HG02938 (cell line): ENCODE data around the gene LRP5.
"Not testable (repeated sequence)": the region's sequence is repeated elsewhere in the genome, so short reads cannot be mapped to it uniquely, and the experiment has no call there.

Experiments
- ATAC-seq: cut with Tn5 transposase; IDR thresholded peaks from one replicate; pipeline ENCODE4 v1.9.1; 2021; ENCODE audit warnings: mild to moderate bottlenecking, moderate library complexity; ENCODE audit not compliant: unreplicated experiment

LRP5 gene

DNA sequence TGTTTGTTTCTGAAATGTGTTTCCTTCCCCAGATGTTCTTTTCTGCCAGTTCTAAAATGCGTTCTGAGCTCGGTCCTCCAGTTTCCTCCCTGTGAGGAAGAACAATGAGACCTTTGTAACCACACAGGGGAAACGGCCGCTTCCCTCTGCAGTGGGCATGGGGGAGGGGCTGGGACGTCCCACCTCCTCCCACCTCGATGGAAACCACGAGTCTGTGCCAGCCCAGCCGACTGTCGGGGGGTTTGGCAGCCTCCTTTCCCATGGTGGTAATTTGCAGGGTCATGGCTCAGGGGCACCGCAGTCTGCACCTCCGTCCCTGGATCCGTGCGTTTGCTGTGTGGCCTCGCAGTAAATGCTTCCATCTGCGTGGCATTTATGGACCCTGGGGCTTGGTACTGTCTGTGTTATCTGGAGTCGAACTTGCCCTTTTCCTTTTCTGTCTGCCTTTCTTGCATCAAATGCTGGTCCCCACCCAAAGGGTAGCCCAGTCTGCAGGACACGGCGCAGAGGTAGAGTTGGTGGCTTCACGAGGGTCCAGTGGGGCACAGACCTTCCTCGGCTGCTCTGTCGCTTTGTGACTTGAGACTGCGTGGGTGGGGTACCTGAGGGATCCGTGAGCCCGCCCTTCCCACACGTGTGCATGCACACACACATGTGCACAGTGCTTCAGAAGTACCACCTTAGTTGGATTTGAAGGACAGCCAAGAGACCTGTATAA lies 16.1 kb downstream of the LRP5 start:
- no peak for ATAC-seq

- ATAC-seq = no peak
Measured at GRCh38 chr11:68329536-68329935, 17.1 kb downstream of the LRP5 start.

- no peak for ATAC-seq
Measured at GRCh38 chr11:68329978-68330699, 17.7 kb downstream of the LRP5 start.

- ATAC-seq = no peak
Measured at GRCh38 chr11:68330700-68331337, 18.4 kb downstream of the LRP5 start.

DNA sequence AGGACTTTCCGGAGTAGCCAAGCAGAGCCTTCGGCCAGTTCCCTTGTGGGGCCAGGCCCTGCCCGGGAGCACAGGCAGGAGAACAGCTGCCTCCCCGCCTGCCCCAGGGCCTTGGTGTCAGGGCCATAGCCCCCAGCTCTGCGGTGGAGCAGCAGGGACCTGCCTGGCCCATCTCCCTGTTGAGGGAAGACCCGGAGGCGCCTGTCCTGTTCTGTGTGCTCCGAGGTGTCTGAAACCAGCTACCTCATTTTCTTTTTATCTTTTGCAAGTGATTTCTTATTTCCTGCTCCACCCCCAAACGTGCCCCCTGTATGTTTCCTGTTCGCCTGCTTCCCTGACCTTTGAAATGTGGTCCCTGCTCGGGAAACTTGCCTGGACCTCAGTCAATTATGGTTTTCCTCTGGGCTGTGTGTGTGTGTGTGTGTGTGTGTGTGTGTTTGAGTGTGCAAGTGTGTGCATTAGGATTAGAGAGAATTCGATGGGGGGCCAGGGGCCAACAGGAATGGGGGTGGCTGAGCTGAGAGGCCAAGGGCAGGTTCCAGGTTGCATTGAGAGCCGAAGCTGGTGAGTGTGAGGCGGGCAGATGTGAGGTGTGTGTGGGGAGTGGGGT lies 19.1 kb downstream of the LRP5 start:
- ATAC-seq = no peak

GRCh38 chr11:68332186-68332585 lies 19.8 kb downstream of the LRP5 start:
- ATAC-seq = no peak

DNA sequence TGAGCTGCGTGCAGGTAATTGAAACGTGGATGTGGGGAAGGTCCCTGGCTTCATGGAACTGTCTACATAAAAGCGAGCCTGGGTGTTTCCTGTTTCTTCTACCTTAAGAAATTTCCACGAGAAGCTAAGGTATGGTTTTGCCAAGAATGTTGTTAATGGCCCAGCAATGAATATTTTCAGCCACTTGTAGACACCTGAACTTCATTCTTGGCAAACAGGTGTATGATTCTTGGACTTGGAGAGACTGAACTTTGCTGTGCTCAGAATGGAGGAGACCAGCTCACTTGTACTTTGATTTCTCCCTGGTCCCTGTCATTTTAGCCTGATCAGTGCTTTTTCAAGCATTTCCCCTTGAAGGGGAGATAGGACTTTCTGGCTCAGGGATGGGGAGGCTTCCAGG lies 20.8 kb downstream of the LRP5 start:
- no peak for ATAC-seq

GRCh38 chr11:68334923-68335322 lies 22.5 kb downstream of the LRP5 start:
- ATAC-seq = no peak

GRCh38 chr11:68335683-68336082 lies 23.3 kb downstream of the LRP5 start:
- ATAC-seq = no peak

DNA sequence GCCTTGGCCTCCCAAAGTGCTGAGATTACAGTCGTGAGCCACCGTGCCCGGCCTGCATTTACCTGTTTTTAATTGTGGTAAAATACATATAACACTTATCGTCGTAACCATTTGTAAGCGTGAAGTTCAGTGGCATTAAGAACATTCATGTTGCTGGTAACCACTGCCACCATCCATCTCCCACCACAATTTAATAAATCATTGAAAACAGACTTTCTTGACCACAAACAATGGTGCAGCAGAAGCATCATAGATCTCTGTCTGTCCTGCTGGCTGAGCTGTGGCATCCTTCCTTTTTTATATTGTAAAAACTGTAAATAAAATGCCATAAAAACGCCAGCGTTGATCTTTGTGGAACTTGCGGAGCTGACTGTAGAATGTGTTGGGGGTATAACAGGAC lies 24.3 kb downstream of the LRP5 start:
- ATAC-seq = no peak

- no peak for ATAC-seq
Measured at GRCh38 chr11:68337399-68337835, 25.0 kb downstream of the LRP5 start.

DNA sequence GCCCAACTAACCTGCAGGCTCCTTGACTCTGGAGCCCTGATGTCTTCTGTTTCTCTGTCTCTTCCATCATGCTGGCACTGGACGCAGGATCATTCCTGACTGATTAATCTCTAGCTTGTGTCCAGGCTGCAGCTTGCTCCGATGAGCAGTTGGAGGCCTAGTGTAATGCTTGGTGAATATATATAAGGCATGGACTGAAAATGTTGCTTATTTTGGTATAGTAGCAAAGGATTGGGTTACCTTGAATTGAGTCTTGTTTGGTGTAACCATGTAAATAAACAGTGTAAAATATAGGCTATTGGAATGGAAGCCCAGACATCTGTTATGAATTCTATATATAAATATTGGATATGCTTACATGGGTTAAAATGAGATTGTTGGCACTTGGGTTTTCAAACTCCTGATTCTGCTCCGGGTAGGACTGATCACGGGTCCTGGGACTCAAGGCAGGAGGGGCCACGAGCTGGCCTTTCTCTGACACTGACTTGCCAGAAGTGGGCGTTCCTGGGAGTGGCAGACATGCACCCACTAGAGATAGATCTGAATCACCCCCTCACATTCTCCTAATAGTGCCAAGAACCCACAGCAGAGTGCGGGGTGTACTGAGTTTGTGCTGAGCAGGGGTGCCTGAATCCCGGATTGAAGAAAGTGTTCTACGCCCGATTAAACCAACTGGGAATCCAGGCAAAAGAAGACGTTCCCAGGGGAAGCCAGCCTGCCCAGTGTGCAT lies 25.8 kb downstream of the LRP5 start:
- no peak for ATAC-seq

- no peak for ATAC-seq
Measured at GRCh38 chr11:68340003-68340767, 27.8 kb downstream of the LRP5 start.

- no peak for ATAC-seq
Measured at GRCh38 chr11:68340784-68341556, 28.6 kb downstream of the LRP5 start.

- no peak for ATAC-seq
Measured at GRCh38 chr11:68341557-68342458, 29.4 kb downstream of the LRP5 start.

- no peak for ATAC-seq
Measured at GRCh38 chr11:68342459-68343158, 30.2 kb downstream of the LRP5 start.

DNA sequence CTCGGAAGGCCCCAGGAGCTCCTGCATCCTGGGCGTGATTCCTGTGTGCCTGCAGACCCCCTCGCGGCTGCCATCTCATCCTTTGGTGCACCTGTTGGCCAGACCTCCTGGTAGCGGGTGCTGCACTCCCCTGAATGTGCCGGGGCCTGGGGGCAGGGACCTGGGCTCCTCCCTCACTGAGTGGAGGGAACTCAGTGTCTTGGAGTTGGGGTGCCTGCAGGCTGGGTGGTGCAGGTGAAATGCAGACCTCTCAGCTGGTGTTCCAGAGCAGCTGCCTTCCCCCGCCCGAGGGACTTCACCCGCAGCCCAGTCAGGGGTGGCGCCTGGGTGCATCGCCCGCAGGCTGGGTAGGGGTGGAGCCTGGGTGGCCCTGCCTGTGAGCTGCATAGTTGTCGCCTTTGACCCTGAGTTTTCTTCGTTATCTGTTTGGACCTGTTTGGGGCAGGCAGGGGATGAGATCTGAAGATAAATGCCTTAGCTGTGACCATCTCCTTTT lies 31.4 kb downstream of the LRP5 start:
- ATAC-seq = no peak

DNA sequence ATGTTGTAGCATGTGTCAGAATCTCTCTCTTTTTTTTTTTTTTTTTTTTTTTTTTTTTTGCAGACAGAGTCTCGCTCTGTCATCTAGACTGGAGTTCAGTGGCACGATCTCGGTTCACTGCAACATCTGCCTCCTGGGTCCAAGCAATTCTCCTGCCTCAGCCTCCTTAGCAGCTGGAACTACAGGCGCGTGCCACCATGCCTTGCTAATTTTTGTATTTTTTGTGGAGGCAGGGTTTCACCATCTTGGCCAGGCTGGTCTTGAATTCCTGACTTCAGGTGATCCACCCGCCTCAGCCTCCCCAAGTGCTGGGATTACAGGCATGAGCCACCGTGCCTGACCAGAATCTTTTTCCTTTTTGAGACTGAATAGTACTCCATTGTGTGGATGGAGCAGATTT lies 32.4 kb downstream of the LRP5 start:
- ATAC-seq = not testable (repeated sequence)
